Measurements from ENCODE around the gene TNFAIP1.
A peak's percentile ranks its signal among the peaks of the same experiment; 100 is the strongest.

Gene TNFAIP1

GRCh38 chr17:28372203-28372944 is 36.8 kb downstream of the TNFAIP1 start:
- DNase-seq, result no peak

GRCh38 chr17:28372945-28373274 is 37.3 kb downstream of the TNFAIP1 start:
- no peak for DNase-seq

GRCh38 chr17:28379814-28380801 is 44.5 kb downstream of the TNFAIP1 start:
- no peak for DNase-seq

- no peak for DNase-seq
Observed at GRCh38 chr17:28381141-28381825, 45.7 kb downstream of the TNFAIP1 start.

GRCh38 chr17:28384281-28385036 is 48.9 kb downstream of the TNFAIP1 start:
- peak; percentile 29 for DNase-seq

GRCh38 chr17:28385037-28385400 is 49.5 kb downstream of the TNFAIP1 start:
- no peak for DNase-seq

- no peak for DNase-seq
Observed at GRCh38 chr17:28385406-28385805, 49.8 kb downstream of the TNFAIP1 start.

- DNase-seq, result no peak
Observed at GRCh38 chr17:28386391-28386790, 50.8 kb downstream of the TNFAIP1 start.

GRCh38 chr17:28388106-28388505 is 52.5 kb downstream of the TNFAIP1 start:
- DNase-seq, result no peak

- DNase-seq, result no peak
Observed at GRCh38 chr17:28390141-28390540, 54.6 kb downstream of the TNFAIP1 start.

- no peak for DNase-seq
Observed at GRCh38 chr17:28390563-28390962, 55.0 kb downstream of the TNFAIP1 start.

GRCh38 chr17:28390984-28391383 is 55.4 kb downstream of the TNFAIP1 start:
- DNase-seq, result no peak

- no peak for DNase-seq
Observed at GRCh38 chr17:28391401-28391800, 55.8 kb downstream of the TNFAIP1 start.

- DNase-seq, result no peak
Observed at GRCh38 chr17:28392491-28392890, 56.9 kb downstream of the TNFAIP1 start.

GRCh38 chr17:28394337-28395116 is 59.0 kb downstream of the TNFAIP1 start:
- DNase-seq, result no peak

GRCh38 chr17:28395426-28395825 is 59.9 kb downstream of the TNFAIP1 start:
- no peak for DNase-seq

GRCh38 chr17:28395968-28396367 is 60.4 kb downstream of the TNFAIP1 start:
- no peak for DNase-seq
